ENCODE measurements around the gene PPP1R8. TPM values are rescaled to one million over a fixed set of nuclear protein-coding genes. Genes with fewer than 3 reads are reported as not detected.
"Not testable (repeated sequence)": the region's sequence is repeated elsewhere in the genome, so short reads cannot be mapped to it uniquely, and the experiment has no call there.

Gene PPP1R8
- polyA plus RNA-seq, 1 donor (not counting 4 experiments of a cell fraction or from before 2014, with no cell fraction given) = 56.2 TPM

DNA sequence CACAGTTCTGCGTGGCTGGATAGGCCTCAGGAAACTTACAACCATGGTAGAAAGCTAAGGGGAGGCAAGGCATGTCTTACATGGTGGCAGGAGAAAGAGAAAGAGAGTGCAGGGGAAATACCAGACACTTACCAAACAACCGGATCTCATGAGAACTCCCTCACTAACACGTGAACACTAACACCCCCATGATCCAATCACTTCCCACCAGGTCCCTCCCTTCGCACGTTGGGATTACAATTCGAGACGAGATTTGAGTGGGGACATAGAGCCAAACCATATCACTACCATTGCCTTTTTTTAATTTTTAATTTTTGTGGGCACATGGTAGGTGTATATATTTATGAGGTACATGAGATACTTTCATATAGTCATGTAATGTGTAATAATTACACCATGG, 23.8 kb upstream of the PPP1R8 start:
- no peaks in the 10 kb centered on the region for H3K27me3 ChIP-seq (ENCODE audit: control insufficient read depth, extremely low read depth, insufficient read depth, low read length)
- no peak overlapping the region for H3K9ac ChIP-seq (ENCODE audit: control insufficient read depth, extremely low read depth, insufficient read depth, low read length)
- dilution Hi-C loops (cut with MboI; ENCODE audit: extremely low pct_ligation_motif_present, low sequenced_read_pairs) = no loop called here
- no peak for DNase-seq (ENCODE audit: low read depth, low spot score)
- peaks cover 0 to 7% of the 10 kb centered on the region in 2 experiments for H3K36me3 ChIP-seq (ENCODE audit: control insufficient read depth in 2 of 2, extremely low read depth in 1 of 2, insufficient read depth in 2 of 2, low read length in 2 of 2)
- H3K4me2 ChIP-seq (ENCODE audit: control insufficient read depth, extremely low read depth, insufficient read depth, low read depth, low read length) = no peak overlapping the region
- H2AFZ ChIP-seq (ENCODE audit: control insufficient read depth, low read length) = no peak overlapping the region
- no peaks in the 10 kb centered on the region for H3K4me1 ChIP-seq (ENCODE audit: control insufficient read depth, extremely low read depth, insufficient read depth, low read length)
- H4K20me1 ChIP-seq (ENCODE audit: control insufficient read depth, extremely low read depth, insufficient read depth, low read length) = no peaks in the 10 kb centered on the region
- no peaks in the 10 kb centered on the region for H3K9me1 ChIP-seq (ENCODE audit: control insufficient read depth, extremely low read depth, insufficient read depth, low read length)
- no peak for FAIRE-seq
- no peak overlapping the region for H3K4me3 ChIP-seq (ENCODE audit: control insufficient read depth in 2 of 3, extremely low read depth in 1 of 3, insufficient read depth in 2 of 3, low read depth in 1 of 3, low read length in 3 of 3)
- no peaks in the 10 kb centered on the region for H3K79me2 ChIP-seq (ENCODE audit: control insufficient read depth, insufficient read depth, low read length)
- H3K9me3 ChIP-seq (ENCODE audit: control insufficient read depth, low read depth, low read length) = no peaks in the 10 kb centered on the region
- TF ChIP-seq CTCF (optimal IDR thresholded peaks at IDR 0.05 in 1 of 3, IDR thresholded peaks at IDR 0.05 in 1 of 3, conservative IDR thresholded peaks at IDR 0.05 in 1 of 3; ENCODE audit: extremely low read depth in 1 of 3, insufficient read depth in 2 of 3, low read length in 3 of 3) = no peak
- no peak for TF ChIP-seq EZH2 (IDR thresholded peaks at IDR 0.05; ENCODE audit: low read length)
- no peak overlapping the region for H3K27ac ChIP-seq (ENCODE audit: control insufficient read depth, insufficient read depth, low read length)

GRCh38 chr1:27807385-27807784, 23.2 kb upstream of the PPP1R8 start:
- no peak overlapping the region for H3K4me2 ChIP-seq (ENCODE audit: control insufficient read depth, extremely low read depth, insufficient read depth, low read depth, low read length)
- H3K4me1 ChIP-seq (ENCODE audit: control insufficient read depth, extremely low read depth, insufficient read depth, low read length) = no peaks in the 10 kb centered on the region
- TF ChIP-seq CTCF (optimal IDR thresholded peaks at IDR 0.05 in 1 of 3, IDR thresholded peaks at IDR 0.05 in 1 of 3, conservative IDR thresholded peaks at IDR 0.05 in 1 of 3; ENCODE audit: extremely low read depth in 1 of 3, insufficient read depth in 2 of 3, low read length in 3 of 3) = no peak
- TF ChIP-seq EZH2 (IDR thresholded peaks at IDR 0.05; ENCODE audit: low read length) = no peak
- H3K27ac ChIP-seq (ENCODE audit: control insufficient read depth, insufficient read depth, low read length) = no peak overlapping the region
- no peaks in the 10 kb centered on the region for H3K9me1 ChIP-seq (ENCODE audit: control insufficient read depth, extremely low read depth, insufficient read depth, low read length)
- dilution Hi-C loops (cut with MboI; ENCODE audit: extremely low pct_ligation_motif_present, low sequenced_read_pairs) = no loop called here
- H3K9ac ChIP-seq (ENCODE audit: control insufficient read depth, extremely low read depth, insufficient read depth, low read length) = no peak overlapping the region
- no peaks in the 10 kb centered on the region for H3K9me3 ChIP-seq (ENCODE audit: control insufficient read depth, low read depth, low read length)
- peaks cover 3 to 7% of the 10 kb centered on the region in 2 experiments for H3K36me3 ChIP-seq (ENCODE audit: control insufficient read depth in 2 of 2, extremely low read depth in 1 of 2, insufficient read depth in 2 of 2, low read length in 2 of 2)
- no peak overlapping the region for H2AFZ ChIP-seq (ENCODE audit: control insufficient read depth, low read length)
- FAIRE-seq (no peak), DNase-seq (ENCODE audit: low read depth, low spot score) (no peak)
- H3K4me3 ChIP-seq (ENCODE audit: control insufficient read depth in 2 of 3, extremely low read depth in 1 of 3, insufficient read depth in 2 of 3, low read depth in 1 of 3, low read length in 3 of 3) = no peak overlapping the region
- no peaks in the 10 kb centered on the region for H3K27me3 ChIP-seq (ENCODE audit: control insufficient read depth, extremely low read depth, insufficient read depth, low read length)
- no peaks in the 10 kb centered on the region for H3K79me2 ChIP-seq (ENCODE audit: control insufficient read depth, insufficient read depth, low read length)
- H4K20me1 ChIP-seq (ENCODE audit: control insufficient read depth, extremely low read depth, insufficient read depth, low read length) = no peaks in the 10 kb centered on the region

- DNase-seq (ENCODE audit: low read depth, low spot score); H3K9me1 ChIP-seq (ENCODE audit: control insufficient read depth, extremely low read depth, insufficient read depth, low read length); H3K27ac ChIP-seq (ENCODE audit: control insufficient read depth, insufficient read depth, low read length); H4K20me1 ChIP-seq (ENCODE audit: control insufficient read depth, extremely low read depth, insufficient read depth, low read length); H3K9ac ChIP-seq (ENCODE audit: control insufficient read depth, extremely low read depth, insufficient read depth, low read length); H3K27me3 ChIP-seq (ENCODE audit: control insufficient read depth, extremely low read depth, insufficient read depth, low read length); FAIRE-seq; H3K4me1 ChIP-seq (ENCODE audit: control insufficient read depth, extremely low read depth, insufficient read depth, low read length); H3K79me2 ChIP-seq (ENCODE audit: control insufficient read depth, insufficient read depth, low read length); H3K4me3 ChIP-seq (ENCODE audit: control insufficient read depth in 2 of 3, extremely low read depth in 1 of 3, insufficient read depth in 2 of 3, low read depth in 1 of 3, low read length in 3 of 3); H2AFZ ChIP-seq (ENCODE audit: control insufficient read depth, low read length); H3K36me3 ChIP-seq (ENCODE audit: control insufficient read depth in 2 of 2, extremely low read depth in 1 of 2, insufficient read depth in 2 of 2, low read length in 2 of 2); dilution Hi-C loops (cut with MboI; ENCODE audit: extremely low pct_ligation_motif_present, low sequenced_read_pairs); H3K9me3 ChIP-seq (ENCODE audit: control insufficient read depth, low read depth, low read length); H3K4me2 ChIP-seq (ENCODE audit: control insufficient read depth, extremely low read depth, insufficient read depth, low read depth, low read length): not testable (repeated sequence)
Observed at GRCh38 chr1:27808131-27808530, 22.5 kb upstream of the PPP1R8 start.
